Duodenal mucosa (tissue), 2 donors: ENCODE data around the gene ATF1.
"Not testable (repeated sequence)": the region's sequence is repeated elsewhere in the genome, so short reads cannot be mapped to it uniquely, and the experiment has no call there.

ENCODE experiments used
- H3K27ac ChIP-seq: one replicate; pipeline ENCODE4 v1.7.0; 2013; ENCODE audit warnings: low read depth, low read length
- H3K27me3 ChIP-seq, 2 donors: one replicate each; pipeline ENCODE4 v1.7.0; 2013; ENCODE audit warnings: low read length in 2 of 2, control low read depth in 1 of 2; ENCODE audit not compliant: insufficient read depth in 2 of 2, control insufficient read depth in 1 of 2
- H3K36me3 ChIP-seq, 2 donors: one replicate each; pipeline ENCODE4 v1.7.0; 2013; ENCODE audit warnings: low read length in 2 of 2, control low read depth in 1 of 2; ENCODE audit not compliant: insufficient read depth in 2 of 2, control insufficient read depth in 1 of 2
- H3K4me1 ChIP-seq, 2 donors: one replicate each; pipeline ENCODE4 v1.7.0; 2013; ENCODE audit warnings: low read length in 2 of 2, control low read depth in 1 of 2; ENCODE audit not compliant: insufficient read depth in 2 of 2, control insufficient read depth in 1 of 2
- H3K4me3 ChIP-seq, 2 donors: one replicate each; pipeline ENCODE4 v1.7.0; 2013; ENCODE audit warnings: low read length in 2 of 2, low read depth in 1 of 2
- H3K9ac ChIP-seq, 2 donors: one replicate each; pipeline ENCODE4 v1.7.0; 2013; ENCODE audit warnings: low read length in 2 of 2, low read depth in 1 of 2
- H3K9me3 ChIP-seq, 2 donors: one replicate each; pipeline ENCODE4 v1.7.0; 2013; ENCODE audit warnings: low read length in 2 of 2, control low read depth in 1 of 2; ENCODE audit not compliant: control insufficient read depth in 1 of 2

Gene ATF1

DNA sequence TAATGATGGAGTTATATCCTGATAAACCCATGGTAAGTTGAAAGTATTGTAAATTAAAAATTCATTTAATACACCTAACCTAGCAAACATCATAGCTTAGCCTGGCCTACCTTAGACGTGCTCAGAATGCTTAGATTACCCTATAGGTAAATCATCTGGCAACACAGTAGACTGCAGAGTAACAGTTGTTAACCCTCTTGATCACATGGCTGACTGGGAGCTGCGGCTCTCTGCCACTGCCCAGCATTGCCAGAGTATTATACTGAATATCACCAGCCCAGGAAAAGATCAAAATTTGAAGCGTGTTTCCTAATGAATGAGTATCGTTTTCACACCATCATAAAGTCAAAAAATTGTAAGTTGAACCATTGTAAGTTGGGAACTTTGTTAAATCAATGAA lies 61.0 kb downstream of the ATF1 start:
- no peak overlapping the region for H3K27ac ChIP-seq
- H3K4me1 ChIP-seq = no peaks in the 10 kb centered on the region
- no peak overlapping the region for H3K4me3 ChIP-seq
- H3K27me3 ChIP-seq = no peaks in the 10 kb centered on the region
- peaks cover 0 to 1% of the 10 kb centered on the region in 2 donors for H3K36me3 ChIP-seq
- peak overlapping the region in 1 of 2 donors; percentile 27 for H3K9ac ChIP-seq
- no peaks in the 10 kb centered on the region for H3K9me3 ChIP-seq

DNA sequence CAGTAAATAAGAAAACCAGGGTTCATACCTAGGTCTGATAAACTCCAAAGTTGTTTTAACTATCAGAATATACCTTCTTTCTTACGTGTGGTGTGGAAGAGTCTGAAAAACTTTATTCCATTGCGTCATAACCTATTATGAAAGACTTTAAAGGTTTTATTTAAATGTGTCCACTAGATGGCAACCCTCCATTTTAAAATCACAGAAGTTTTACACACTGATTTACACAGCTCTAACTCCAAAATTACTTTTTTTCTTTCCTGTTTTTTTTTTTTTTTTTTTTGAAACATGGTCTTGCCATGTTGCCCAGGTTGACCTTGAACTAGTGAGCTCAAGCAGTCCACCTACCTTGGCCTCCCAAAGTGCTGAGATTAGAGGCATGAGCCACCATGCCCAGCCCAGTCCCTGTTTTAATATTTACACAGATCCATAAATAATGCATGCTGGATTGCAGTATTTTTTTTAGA lies 61.5 kb downstream of the ATF1 start:
- peak overlapping the region in 1 of 2 donors; percentile 27 for H3K9ac ChIP-seq
- no peaks in the 10 kb centered on the region for H3K9me3 ChIP-seq
- no peak overlapping the region for H3K27ac ChIP-seq

DNA sequence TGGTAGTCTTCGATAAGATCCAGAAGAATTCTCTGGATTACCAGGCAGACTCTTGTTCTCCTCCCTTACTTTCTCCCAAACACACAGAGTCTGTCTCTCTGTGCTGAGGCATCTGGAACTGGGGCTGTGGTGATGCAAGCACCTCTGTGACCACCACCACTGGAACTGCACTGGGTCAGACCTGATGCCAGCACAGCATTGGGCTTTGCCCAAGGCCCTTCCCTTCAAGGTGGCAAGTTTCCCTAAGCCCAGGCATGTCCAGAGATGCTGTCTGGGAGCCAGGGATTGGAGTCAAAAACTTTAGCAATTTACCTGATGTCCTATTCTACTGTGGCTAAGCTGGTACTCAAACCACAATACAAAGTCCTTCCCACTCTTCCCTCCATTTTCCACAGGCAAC lies 64.2 kb downstream of the ATF1 start:
- Histone ChIP-seq H3K36me3 (no peaks in the 10 kb centered on the region), H3K9me3 (peaks cover 0 to under 1% of the 10 kb centered on the region in 2 donors), H3K9ac (no peak overlapping the region), H3K4me3 (no peak overlapping the region), H3K4me1 (no peaks in the 10 kb centered on the region), H3K27me3 (no peaks in the 10 kb centered on the region), H3K27ac (no peak overlapping the region)

More for the DNA sequence above, 61.5 kb downstream of the ATF1 start:
- no peak overlapping the region for H3K4me3 ChIP-seq
- H3K4me1 ChIP-seq = no peaks in the 10 kb centered on the region
- no peaks in the 10 kb centered on the region for H3K36me3 ChIP-seq
- H3K27me3 ChIP-seq = no peaks in the 10 kb centered on the region

DNA sequence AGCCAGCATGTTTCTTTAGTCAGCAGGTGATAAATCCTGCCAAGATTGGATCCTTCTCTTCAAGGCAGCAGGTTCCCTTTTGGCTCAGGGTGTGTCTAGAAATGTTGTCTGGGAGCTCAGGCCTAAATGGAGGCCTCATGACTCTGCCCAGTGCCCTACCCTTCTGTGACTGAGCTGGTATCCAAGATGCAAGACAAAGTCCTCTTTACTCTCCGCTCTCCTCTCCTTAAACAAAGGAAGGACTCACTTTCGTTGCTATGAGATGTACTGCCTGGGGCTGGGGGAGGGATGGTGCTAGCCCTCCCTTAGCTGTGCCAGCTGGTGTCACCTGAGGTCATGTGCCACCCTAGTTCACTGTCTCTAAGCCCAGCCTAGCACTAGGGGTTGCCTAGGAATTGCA lies 65.0 kb downstream of the ATF1 start:
- no peaks in the 10 kb centered on the region for H3K27me3 ChIP-seq
- no peaks in the 10 kb centered on the region for H3K4me1 ChIP-seq
- H3K9ac ChIP-seq = no peak overlapping the region
- H3K9me3 ChIP-seq = peaks cover 4 to 6% of the 10 kb centered on the region in 2 donors
- no peaks in the 10 kb centered on the region for H3K36me3 ChIP-seq
- no peak overlapping the region for H3K4me3 ChIP-seq
- H3K27ac ChIP-seq = no peak overlapping the region

DNA sequence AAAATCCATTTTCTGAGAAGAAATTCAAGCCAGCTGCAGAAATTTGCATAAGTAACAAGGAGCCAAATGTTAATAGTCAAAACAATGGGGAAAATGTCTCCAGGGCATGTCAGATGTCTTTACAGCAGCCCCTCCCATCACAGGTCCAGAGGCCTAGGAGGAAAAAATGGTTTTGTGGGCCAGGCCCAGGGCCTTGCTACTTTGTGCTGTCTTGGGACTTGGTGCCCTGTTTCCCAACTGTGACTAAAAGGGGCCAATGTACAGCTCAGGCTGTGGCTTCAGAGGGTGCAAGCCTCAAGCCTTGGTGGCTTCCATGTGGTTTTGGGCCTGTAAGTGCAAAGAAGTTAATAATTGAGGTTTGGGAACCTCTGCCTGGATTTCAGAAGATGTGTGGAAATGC lies 69.9 kb downstream of the ATF1 start:
- H3K4me1 ChIP-seq, H3K9ac ChIP-seq, H3K27ac ChIP-seq, H3K4me3 ChIP-seq, H3K27me3 ChIP-seq, H3K36me3 ChIP-seq: not testable (repeated sequence)
- H3K9me3 ChIP-seq = peaks cover 4 to 12% of the 10 kb centered on the region in 2 donors

DNA sequence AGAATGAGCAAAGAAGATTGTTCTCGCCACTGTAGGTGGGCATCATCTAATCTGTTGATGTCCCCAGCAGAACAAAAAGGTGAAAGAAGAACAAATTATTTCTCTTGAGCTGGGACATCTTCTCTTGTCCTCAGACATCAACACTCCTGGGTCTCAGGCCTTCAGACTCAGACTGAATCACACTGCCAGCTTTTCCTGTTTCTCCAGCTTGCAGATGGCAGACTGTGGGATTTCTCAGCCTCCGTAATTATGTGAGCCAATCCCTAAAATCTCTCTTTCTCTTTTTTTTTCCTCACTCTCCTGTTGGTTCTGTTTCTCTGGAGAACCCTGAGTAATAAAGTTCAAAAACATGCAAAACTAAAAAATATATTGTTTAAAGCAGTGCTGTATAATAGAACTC lies 75.1 kb downstream of the ATF1 start:
- Histone ChIP-seq H3K36me3 (no peaks in the 10 kb centered on the region), H3K27ac (no peak overlapping the region), H3K4me1 (peaks cover 0 to 5% of the 10 kb centered on the region in 2 donors), H3K9ac (no peak overlapping the region), H3K4me3 (no peak overlapping the region), H3K27me3 (peaks cover 0 to 2% of the 10 kb centered on the region in 2 donors), H3K9me3 (peaks cover 0 to 4% of the 10 kb centered on the region in 2 donors)

DNA sequence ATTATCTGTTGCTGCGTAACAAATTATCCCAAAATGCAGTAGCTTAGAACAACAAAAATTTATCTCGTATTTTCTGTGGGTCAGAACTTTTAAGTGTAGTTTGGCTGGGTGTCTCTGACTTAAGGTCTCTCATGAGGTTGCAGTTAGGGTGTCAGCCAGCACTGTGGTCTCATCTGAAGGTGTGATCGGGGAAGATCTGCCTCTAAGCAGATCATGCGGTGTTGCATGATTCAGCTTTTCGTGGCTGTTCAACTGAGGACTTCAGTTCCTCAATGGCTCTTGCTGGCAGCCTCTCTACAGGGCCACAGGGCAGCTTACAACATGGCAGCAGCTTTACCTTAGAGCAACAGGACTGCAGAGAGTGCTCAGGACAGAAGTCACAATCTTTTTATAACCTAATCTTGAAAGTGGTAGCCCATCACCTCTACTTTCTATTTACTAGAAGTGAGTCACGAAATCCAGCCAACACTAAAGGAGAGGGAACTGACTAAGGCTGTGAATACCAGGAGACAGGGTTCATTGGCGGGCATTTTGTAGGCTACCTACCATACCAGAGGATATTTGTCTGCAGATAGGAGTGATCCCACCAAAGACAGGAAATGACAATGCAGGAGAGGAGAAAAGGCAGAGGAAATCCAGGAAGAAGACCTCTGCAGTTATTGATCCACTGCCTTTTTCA lies 77.0 kb downstream of the ATF1 start:
- no peak overlapping the region for H3K4me3 ChIP-seq
- peaks cover 0 to 2% of the 10 kb centered on the region in 2 donors for H3K27me3 ChIP-seq
- H3K9me3 ChIP-seq = no peaks in the 10 kb centered on the region
- no peak overlapping the region for H3K9ac ChIP-seq
- H3K27ac ChIP-seq = no peak overlapping the region
- H3K4me1 ChIP-seq = peaks cover 0 to 5% of the 10 kb centered on the region in 2 donors
- H3K36me3 ChIP-seq = no peaks in the 10 kb centered on the region

DNA sequence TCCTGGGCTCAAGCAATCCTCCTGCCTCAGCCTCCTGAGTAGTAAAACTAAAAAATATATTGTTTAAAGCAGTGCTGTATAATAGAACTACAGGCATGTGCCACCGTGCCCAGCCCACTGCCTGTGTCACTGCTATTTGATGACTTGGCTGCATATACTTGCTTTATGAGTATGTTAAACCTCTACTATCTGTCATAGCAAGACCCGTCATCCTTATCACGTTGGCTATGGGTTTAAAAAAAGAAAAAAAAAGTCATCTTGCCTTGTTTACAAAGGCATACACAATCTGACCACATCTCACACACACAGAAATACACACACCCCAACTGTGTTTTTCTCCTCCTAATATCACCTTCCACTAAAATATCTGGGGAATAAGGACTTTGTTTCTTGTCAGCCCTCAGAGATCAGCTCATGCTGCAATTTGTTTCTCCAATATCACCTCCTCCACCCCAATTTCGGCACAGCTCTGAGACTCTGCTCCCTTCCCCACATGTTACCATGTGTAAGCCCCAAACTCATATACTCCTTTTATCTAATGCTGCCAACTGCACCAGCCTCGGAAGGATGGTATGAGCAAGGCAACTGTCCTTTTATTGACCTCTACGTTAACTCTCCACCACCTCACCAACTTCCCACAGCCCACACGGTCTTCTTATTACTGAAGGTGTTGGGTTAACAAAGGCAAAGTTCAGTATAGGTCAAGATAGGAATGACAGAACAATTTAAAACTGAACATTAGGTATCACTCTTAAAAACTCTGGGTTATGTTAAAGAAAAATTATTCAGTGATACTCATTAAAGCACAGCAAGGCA lies 78.0 kb downstream of the ATF1 start:
- Histone ChIP-seq H3K9ac (no peak overlapping the region), H3K4me3 (no peak overlapping the region), H3K9me3 (no peaks in the 10 kb centered on the region), H3K27me3 (peaks cover 0 to 2% of the 10 kb centered on the region in 2 donors), H3K4me1 (peaks cover 0 to 5% of the 10 kb centered on the region in 2 donors), H3K36me3 (no peaks in the 10 kb centered on the region), H3K27ac (no peak overlapping the region)

DNA sequence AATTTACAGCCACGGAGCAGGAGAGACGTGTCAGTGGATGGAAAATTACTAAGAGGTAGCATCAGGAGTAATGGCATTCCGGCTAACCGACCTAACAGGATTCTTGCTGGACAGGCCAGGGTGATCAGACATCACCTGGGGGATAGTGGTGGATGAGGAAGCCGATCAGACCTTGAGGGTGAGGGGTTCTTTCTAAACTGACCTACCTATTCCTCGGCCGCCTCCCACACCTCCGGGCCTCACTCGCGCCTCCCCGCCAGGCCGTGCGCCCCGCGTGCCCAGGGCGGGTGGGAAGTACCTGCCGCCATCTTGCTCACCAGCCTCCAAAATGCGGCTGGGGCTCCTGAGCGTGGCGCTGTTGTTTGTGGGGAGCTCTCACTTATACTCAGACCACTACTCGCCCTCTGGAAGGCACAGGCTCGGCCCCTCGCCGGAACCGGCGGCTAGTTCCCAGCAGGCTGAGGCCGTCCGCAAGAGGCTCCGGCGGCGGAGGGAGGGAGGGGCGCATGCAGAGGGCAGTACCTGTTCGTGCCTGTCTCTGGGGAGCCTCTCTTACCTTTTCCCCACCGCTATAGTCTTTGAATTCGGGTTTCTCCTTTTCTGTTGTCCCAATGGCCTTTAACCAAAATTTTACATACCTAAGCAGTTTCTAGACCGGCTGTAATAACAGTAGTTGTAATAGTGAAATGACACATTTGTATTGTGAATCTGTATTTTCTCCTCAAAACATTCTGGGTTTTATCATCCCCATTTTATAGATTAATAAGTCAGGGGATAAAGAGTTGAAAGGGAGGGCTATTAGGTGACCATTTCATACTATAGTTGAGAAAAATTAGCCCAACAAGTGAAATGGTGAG lies 79.0 kb downstream of the ATF1 start, which contains the start of gene TMPRSS12:
TMPRSS12 (plus strand) TSS at position 290 of the 857 bp plus-strand sequence; CDS start at position 329, 39 bp downstream.
- H3K4me1 ChIP-seq = peaks cover 0 to 5% of the 10 kb centered on the region in 2 donors
- H3K27me3 ChIP-seq = peaks cover 0 to 2% of the 10 kb centered on the region in 2 donors
- no peaks in the 10 kb centered on the region for H3K36me3 ChIP-seq
- no peak within 1 kb of the TSS for H3K27ac ChIP-seq
- H3K9me3 ChIP-seq = no peaks in the 10 kb centered on the region
- no peak within 1 kb of the TSS for H3K9ac ChIP-seq
- no peak within 1 kb of the TSS for H3K4me3 ChIP-seq
